ENCODE measurements around the gene RSF1. TPM values are rescaled to one million over a fixed set of nuclear protein-coding genes. Genes with fewer than 3 reads are reported as not detected.

The RSF1 gene
- total and polyA plus RNA-seq, 4 donors = 5.2 to 33.1 (median 13.4) TPM

GRCh38 chr11:77724636-77725035 lies 95.9 kb downstream of the RSF1 start:
- WGBS = 82% methylated on average over 4 of the region's 4 CpGs
- no peaks in the 10 kb centered on the region for H3K9me3 ChIP-seq (ENCODE audit: control insufficient read depth in 4 of 4, low read length in 3 of 4)
- H3K9ac ChIP-seq (ENCODE audit: low read depth in 1 of 2, low read length in 2 of 2) = no peak overlapping the region
- H3K4me1 ChIP-seq (ENCODE audit: control insufficient read depth in 4 of 4, insufficient read depth in 4 of 4, low read length in 3 of 4) = no peaks in the 10 kb centered on the region
- H3K4me3 ChIP-seq (ENCODE audit: low read depth in 1 of 3, low read length in 3 of 3) = no peak overlapping the region
- no peak for DNase-seq (ENCODE audit: low spot score)
- no peak for TF ChIP-seq FOXA1 (IDR thresholded peaks at IDR 0.05)
- no peak for TF ChIP-seq JUND (IDR thresholded peaks at IDR 0.05)
- TF ChIP-seq REST (IDR thresholded peaks at IDR 0.05) = no peak
- no peak for TF ChIP-seq YY1 (IDR thresholded peaks at IDR 0.05)
- no peak for TF ChIP-seq ZBTB33 (IDR thresholded peaks at IDR 0.05)
- TF ChIP-seq NR2F2 (IDR thresholded peaks at IDR 0.05) = no peak
- TF ChIP-seq EGR1 (IDR thresholded peaks at IDR 0.05; ENCODE audit: low read depth in 2 of 2) = no peak
- no peak for TF ChIP-seq FOXA2 (IDR thresholded peaks at IDR 0.05)
- TF ChIP-seq TAF1 (conservative IDR thresholded peaks at IDR 0.05) = no peak
- TF ChIP-seq, protein P1, sequence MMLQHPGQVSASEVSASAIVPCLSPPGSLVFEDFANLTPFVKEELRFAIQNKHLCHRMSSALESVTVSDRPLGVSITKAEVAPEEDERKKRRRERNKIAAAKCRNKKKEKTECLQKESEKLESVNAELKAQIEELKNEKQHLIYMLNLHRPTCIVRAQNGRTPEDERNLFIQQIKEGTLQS (IDR thresholded peaks at IDR 0.05) = no peak
- no peak for TF ChIP-seq HNF4G (IDR thresholded peaks at IDR 0.05)
- TF ChIP-seq SP1 (IDR thresholded peaks at IDR 0.05) = no peak
- no peak for TF ChIP-seq RXRA (IDR thresholded peaks at IDR 0.05)
- TF ChIP-seq HNF4A (conservative IDR thresholded peaks at IDR 0.05) = no peak
- TF ChIP-seq MAX (IDR thresholded peaks at IDR 0.05) = no peak
- no peak for TF ChIP-seq RAD21 (IDR thresholded peaks at IDR 0.05)
- TF ChIP-seq GABPA (IDR thresholded peaks at IDR 0.05 in 1 of 2, conservative IDR thresholded peaks at IDR 0.05 in 1 of 2) = no peak
- TF ChIP-seq CTCF (IDR thresholded peaks at IDR 0.05; ENCODE audit: low read depth, low read length, missing input control) = no peak
- no peaks in the 10 kb centered on the region for H3K27me3 ChIP-seq (ENCODE audit: control insufficient read depth in 4 of 4, insufficient read depth in 4 of 4, low read length in 3 of 4)
- no peak overlapping the region for H3K27ac ChIP-seq (ENCODE audit: low read depth in 1 of 2, low read length in 2 of 2)
- peaks cover 3 to 11% (median 8%) of the 10 kb centered on the region in 4 donors for H3K36me3 ChIP-seq (ENCODE audit: control insufficient read depth in 4 of 4, insufficient read depth in 3 of 4, low read depth in 1 of 4, low read length in 3 of 4)
